GOT3 (cell line): ENCODE measurements around the gene FCGR1A.
"Not testable (repeated sequence)": the region's sequence is repeated elsewhere in the genome, so short reads cannot be mapped to it uniquely, and the experiment has no call there.

Source experiments
- DNase-seq: peaks from one replicate; lab custom pipeline; 2025; ENCODE audit warnings: mixed read lengths; lab: John Stamatoyannopoulos, UW

Gene FCGR1A

GRCh38 chr1:149832316-149833126, 50.0 kb downstream of the FCGR1A start:
- DNase-seq, result not testable (repeated sequence)

GRCh38 chr1:149833144-149833543, 50.6 kb downstream of the FCGR1A start:
- DNase-seq, result not testable (repeated sequence)

GRCh38 chr1:149841149-149841548, 58.7 kb downstream of the FCGR1A start:
- not testable (repeated sequence) for DNase-seq
